Stimulated activated CD8-positive, alpha-beta memory T cell treated with anti-CD3 and anti-CD28 coated beads, Interleukin-2, amount 100 ng/mL, for 48 hours (primary cell): ENCODE data around the gene APOC4.

Source experiments
- DNase-seq, 2 donors: peaks; one replicate each; pipeline ENCODE4 v3.0.0-alpha.2; 2020; ENCODE audit warnings: low read depth in 2 of 2

The APOC4 gene

DNA sequence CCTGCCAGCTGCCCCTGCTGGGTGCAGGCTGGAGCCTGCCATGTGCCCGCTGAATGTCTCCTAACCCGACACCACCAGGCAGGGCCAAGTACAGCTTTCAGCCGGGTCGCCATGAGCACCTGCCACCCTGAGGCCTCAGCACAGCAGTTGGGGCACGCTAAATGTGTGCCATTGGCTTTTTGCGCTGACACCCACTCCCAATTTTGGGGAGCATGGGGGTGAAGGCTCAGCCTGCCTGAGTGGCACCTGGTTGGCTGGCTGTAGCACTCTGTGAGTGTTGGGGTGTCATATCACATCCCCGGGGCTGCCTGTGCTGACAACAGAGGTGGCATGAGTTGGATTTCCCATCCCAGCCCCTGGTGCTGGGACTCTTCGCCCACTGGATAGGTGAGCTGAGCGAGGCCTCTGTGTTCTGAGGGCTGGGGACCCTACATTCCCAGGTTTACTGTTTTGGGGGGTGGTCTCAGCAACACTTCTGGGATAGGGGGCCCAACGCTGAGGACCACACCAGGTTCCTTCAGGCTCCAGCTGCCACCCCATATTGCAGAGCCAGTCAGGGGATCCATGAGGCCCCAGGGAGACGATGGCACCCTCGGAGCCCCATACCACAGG lies 52.0 kb downstream of the APOC4 start:
- no peak for DNase-seq
